Stimulated activated CD4-positive, alpha-beta T cell treated with anti-CD3 and anti-CD28 coated beads, TNF-alpha, amount 100 ng/mL, for 1 hour (primary cell): ENCODE data around the gene MEIOB.

Source experiments
- DNase-seq, 3 donors: peaks; one replicate each; pipeline ENCODE4 v3.0.0-alpha.2; 2020; ENCODE audit warnings: low read depth in 3 of 3, low spot score in 1 of 3

MEIOB gene

GRCh38 chr16:1789643-1790045 is 82.3 kb downstream of the MEIOB start:
- no peak for DNase-seq

GRCh38 chr16:1788708-1789100 is 83.3 kb downstream of the MEIOB start:
- no peak for DNase-seq

GRCh38 chr16:1788095-1788707 is 83.8 kb downstream of the MEIOB start:
- DNase-seq = no peak

- DNase-seq = no peak
Observed at GRCh38 chr16:1787322-1788094, 84.5 kb downstream of the MEIOB start.

- DNase-seq = no peak
Observed at GRCh38 chr16:1787056-1787321, 85.0 kb downstream of the MEIOB start.

- no peak for DNase-seq
Observed at GRCh38 chr16:1786242-1787055, 85.5 kb downstream of the MEIOB start.

GRCh38 chr16:1785846-1786170 is 86.2 kb downstream of the MEIOB start:
- no peak for DNase-seq

- DNase-seq = no peak
Observed at GRCh38 chr16:1784977-1785845, 86.8 kb downstream of the MEIOB start.
